GM23338 (cell line): ENCODE measurements around the gene CLCN1.

Experiments used
- EZH2 ChIP-seq: fragments of 200-600 bp; sonication (generic); IDR thresholded peaks from one replicate; pipeline ENCODE4 v1.8.0; 2017; ENCODE audit warnings: antibody characterized with exemption, mild to moderate bottlenecking, low read depth; ENCODE audit not compliant: unreplicated experiment
- JUNB ChIP-seq: IDR thresholded peaks from one replicate; pipeline ENCODE4 v1.6.1; 2016; ENCODE audit warnings: antibody characterized with exemption; ENCODE audit not compliant: unreplicated experiment
- POLR2AphosphoS5 ChIP-seq: IDR thresholded peaks from 2 replicates; pipeline ENCODE4 v1.6.1; 2016; ENCODE audit warnings: antibody characterized with exemption, low read depth
- ZNF114 ChIP-seq: fragments of 250-450 bp; sonication (Bioruptor Pico); IDR thresholded peaks from 2 replicates; pipeline ENCODE4 v1.5.0; 2020; ENCODE audit warnings: mild to moderate bottlenecking, moderate library complexity
- ZNF331 ChIP-seq: fragments of 250-450 bp; sonication (Bioruptor Pico); IDR thresholded peaks from 2 replicates; pipeline ENCODE4 v1.5.0; 2020; ENCODE audit warnings: low read depth, mild to moderate bottlenecking, moderate library complexity
- TF ChIP-seq, protein P1 (sequence below), 2 experiments: fragments of 200-600 bp in 1 of 2; sonication (generic) in 1 of 2; conservative IDR thresholded peaks; 2 replicates each; pipeline versions ENCODE4 v1.5.1 to v1.6.1; 2016 to 2017; ENCODE audit warnings: antibody characterized with exemption in 2 of 2, low read depth in 2 of 2, mild to moderate bottlenecking in 2 of 2, moderate library complexity in 1 of 2
- TF ChIP-seq, protein P2 (sequence below): IDR thresholded peaks from one replicate; pipeline ENCODE4 v1.6.1; 2018; ENCODE audit warnings: antibody characterized with exemption; ENCODE audit not compliant: unreplicated experiment

- TF ChIP-seq, protein P1, sequence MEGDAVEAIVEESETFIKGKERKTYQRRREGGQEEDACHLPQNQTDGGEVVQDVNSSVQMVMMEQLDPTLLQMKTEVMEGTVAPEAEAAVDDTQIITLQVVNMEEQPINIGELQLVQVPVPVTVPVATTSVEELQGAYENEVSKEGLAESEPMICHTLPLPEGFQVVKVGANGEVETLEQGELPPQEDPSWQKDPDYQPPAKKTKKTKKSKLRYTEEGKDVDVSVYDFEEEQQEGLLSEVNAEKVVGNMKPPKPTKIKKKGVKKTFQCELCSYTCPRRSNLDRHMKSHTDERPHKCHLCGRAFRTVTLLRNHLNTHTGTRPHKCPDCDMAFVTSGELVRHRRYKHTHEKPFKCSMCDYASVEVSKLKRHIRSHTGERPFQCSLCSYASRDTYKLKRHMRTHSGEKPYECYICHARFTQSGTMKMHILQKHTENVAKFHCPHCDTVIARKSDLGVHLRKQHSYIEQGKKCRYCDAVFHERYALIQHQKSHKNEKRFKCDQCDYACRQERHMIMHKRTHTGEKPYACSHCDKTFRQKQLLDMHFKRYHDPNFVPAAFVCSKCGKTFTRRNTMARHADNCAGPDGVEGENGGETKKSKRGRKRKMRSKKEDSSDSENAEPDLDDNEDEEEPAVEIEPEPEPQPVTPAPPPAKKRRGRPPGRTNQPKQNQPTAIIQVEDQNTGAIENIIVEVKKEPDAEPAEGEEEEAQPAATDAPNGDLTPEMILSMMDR (conservative IDR thresholded peaks at IDR 0.05; ENCODE audit: low read depth in 2 of 2): no peak
- TF ChIP-seq POLR2AphosphoS5 (no peak), EZH2 (no peak), ZNF114 (CRISPR knock-in tag) (no peak), JUNB (no peak), ZNF331 (no peak)
- TF ChIP-seq, protein P2, sequence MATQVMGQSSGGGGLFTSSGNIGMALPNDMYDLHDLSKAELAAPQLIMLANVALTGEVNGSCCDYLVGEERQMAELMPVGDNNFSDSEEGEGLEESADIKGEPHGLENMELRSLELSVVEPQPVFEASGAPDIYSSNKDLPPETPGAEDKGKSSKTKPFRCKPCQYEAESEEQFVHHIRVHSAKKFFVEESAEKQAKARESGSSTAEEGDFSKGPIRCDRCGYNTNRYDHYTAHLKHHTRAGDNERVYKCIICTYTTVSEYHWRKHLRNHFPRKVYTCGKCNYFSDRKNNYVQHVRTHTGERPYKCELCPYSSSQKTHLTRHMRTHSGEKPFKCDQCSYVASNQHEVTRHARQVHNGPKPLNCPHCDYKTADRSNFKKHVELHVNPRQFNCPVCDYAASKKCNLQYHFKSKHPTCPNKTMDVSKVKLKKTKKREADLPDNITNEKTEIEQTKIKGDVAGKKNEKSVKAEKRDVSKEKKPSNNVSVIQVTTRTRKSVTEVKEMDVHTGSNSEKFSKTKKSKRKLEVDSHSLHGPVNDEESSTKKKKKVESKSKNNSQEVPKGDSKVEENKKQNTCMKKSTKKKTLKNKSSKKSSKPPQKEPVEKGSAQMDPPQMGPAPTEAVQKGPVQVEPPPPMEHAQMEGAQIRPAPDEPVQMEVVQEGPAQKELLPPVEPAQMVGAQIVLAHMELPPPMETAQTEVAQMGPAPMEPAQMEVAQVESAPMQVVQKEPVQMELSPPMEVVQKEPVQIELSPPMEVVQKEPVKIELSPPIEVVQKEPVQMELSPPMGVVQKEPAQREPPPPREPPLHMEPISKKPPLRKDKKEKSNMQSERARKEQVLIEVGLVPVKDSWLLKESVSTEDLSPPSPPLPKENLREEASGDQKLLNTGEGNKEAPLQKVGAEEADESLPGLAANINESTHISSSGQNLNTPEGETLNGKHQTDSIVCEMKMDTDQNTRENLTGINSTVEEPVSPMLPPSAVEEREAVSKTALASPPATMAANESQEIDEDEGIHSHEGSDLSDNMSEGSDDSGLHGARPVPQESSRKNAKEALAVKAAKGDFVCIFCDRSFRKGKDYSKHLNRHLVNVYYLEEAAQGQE: no peak
These were observed 9.3 kb downstream of the CLCN1 start for GRCh38 chr7:143325240-143325639.
